ENCODE data around the gene TMEM141. TPM values are rescaled to one million over a fixed set of nuclear protein-coding genes. Genes with fewer than 3 reads are reported as not detected.
A peak's percentile ranks its signal among the peaks of the same experiment; 100 is the strongest.

The TMEM141 gene
- total RNA-seq, 1 donor from 2014 or later: 62.5 TPM

GRCh38 chr9:136805207-136805740, 14.1 kb downstream of the TMEM141 start:
- intact Hi-C loops (cut with DNase I): no loop called here
- no peak for DNase-seq (ENCODE audit: low spot score)

- no peak for DNase-seq (ENCODE audit: low spot score)
- intact Hi-C loops (cut with DNase I): no loop called here
Measured at GRCh38 chr9:136806067-136806466, 14.9 kb downstream of the TMEM141 start.

- intact Hi-C loops (cut with DNase I): loop anchor here (1.0 kb wide), 1 partner anchor 15 kb away; the partner anchor contains the start of gene TMEM141
- DNase-seq (ENCODE audit: low spot score): no peak
Measured at GRCh38 chr9:136806631-136807201, 15.6 kb downstream of the TMEM141 start.

- peak; percentile 89 for DNase-seq (ENCODE audit: low spot score)
- intact Hi-C loops (cut with DNase I): loop anchor here (1.0 kb wide), 1 partner anchor 16 kb away; the partner anchor contains the start of gene TMEM141
Measured at GRCh38 chr9:136807281-136808074, 16.3 kb downstream of the TMEM141 start, which contains the start of gene RABL6. RABL6 (plus strand) TSS chr9:136807948; CDS start chr9:136808197, 249 bp downstream.

- intact Hi-C loops (cut with DNase I): no loop called here
- no peak for DNase-seq (ENCODE audit: low spot score)
Measured at GRCh38 chr9:136808075-136808805, 17.1 kb downstream of the TMEM141 start.

- intact Hi-C loops (cut with DNase I): no loop called here
- no peak for DNase-seq (ENCODE audit: low spot score)
Measured at GRCh38 chr9:136808806-136809158, 17.6 kb downstream of the TMEM141 start.

- intact Hi-C loops (cut with DNase I): no loop called here
- no peak for DNase-seq (ENCODE audit: low spot score)
Measured at GRCh38 chr9:136814725-136815421, 23.7 kb downstream of the TMEM141 start.

- intact Hi-C loops (cut with DNase I): no loop called here
- no peak for DNase-seq (ENCODE audit: low spot score)
Measured at GRCh38 chr9:136815422-136815782, 24.3 kb downstream of the TMEM141 start.

- DNase-seq (ENCODE audit: low spot score): no peak
- intact Hi-C loops (cut with DNase I): no loop called here
Measured at GRCh38 chr9:136820971-136821825, 30.1 kb downstream of the TMEM141 start.

- DNase-seq (ENCODE audit: low spot score): no peak
- intact Hi-C loops (cut with DNase I): no loop called here
Measured at GRCh38 chr9:136821826-136822544, 30.8 kb downstream of the TMEM141 start.

GRCh38 chr9:136823136-136824046, 32.2 kb downstream of the TMEM141 start:
- DNase-seq (ENCODE audit: low spot score): no peak
- intact Hi-C loops (cut with DNase I): no loop called here

GRCh38 chr9:136824496-136825225, 33.5 kb downstream of the TMEM141 start:
- no peak for DNase-seq (ENCODE audit: low spot score)
- intact Hi-C loops (cut with DNase I): no loop called here

GRCh38 chr9:136825295-136826187, 34.4 kb downstream of the TMEM141 start:
- intact Hi-C loops (cut with DNase I): no loop called here
- DNase-seq (ENCODE audit: low spot score): no peak

- DNase-seq (ENCODE audit: low spot score): no peak
- intact Hi-C loops (cut with DNase I): no loop called here
Measured at GRCh38 chr9:136826188-136826541, 35.0 kb downstream of the TMEM141 start.

- DNase-seq (ENCODE audit: low spot score): no peak
- intact Hi-C loops (cut with DNase I): no loop called here
Measured at GRCh38 chr9:136826703-136827582, 35.8 kb downstream of the TMEM141 start.
